Liver (tissue), 3 donors: Measurements from ENCODE around the gene COL23A1.

ENCODE experiments used
- EGR1 ChIP-seq, 2 donors: IDR thresholded peaks; 2 replicates each; pipeline ENCODE4 v1.6.1; 2016 to 2018; ENCODE audit warnings: antibody characterized with exemption in 2 of 2, low read depth in 2 of 2
- GABPA ChIP-seq, 2 donors: IDR thresholded peaks in 1 of 2; conservative IDR thresholded peaks in 1 of 2; 2 replicates each; pipeline ENCODE4 v1.6.1; 2016; ENCODE audit warnings: antibody characterized with exemption in 2 of 2, mild to moderate bottlenecking in 1 of 2, moderate library complexity in 1 of 2
- JUND ChIP-seq, 2 donors: IDR thresholded peaks; 2 replicates each; pipeline ENCODE4 v1.6.1; 2016; ENCODE audit warnings: antibody characterized with exemption in 2 of 2
- RAD21 ChIP-seq, 2 donors: IDR thresholded peaks; 2 replicates each; pipeline ENCODE4 v1.6.1; 2016; ENCODE audit warnings: antibody characterized with exemption in 2 of 2, mild to moderate bottlenecking in 2 of 2
- RXRA ChIP-seq, 2 donors: IDR thresholded peaks; 2 replicates each; pipeline ENCODE4 v1.6.1; 2017 to 2018; ENCODE audit warnings: antibody characterized with exemption in 2 of 2, mild to moderate bottlenecking in 1 of 2
- SP1 ChIP-seq: IDR thresholded peaks from 2 replicates; pipeline ENCODE4 v1.6.1; 2018; ENCODE audit warnings: antibody characterized with exemption, mild to moderate bottlenecking
- TAF1 ChIP-seq: conservative IDR thresholded peaks from 2 replicates; pipeline ENCODE4 v1.6.1; 2016; ENCODE audit warnings: antibody characterized with exemption, mild to moderate bottlenecking
- YY1 ChIP-seq: IDR thresholded peaks from 2 replicates; pipeline ENCODE4 v1.6.1; 2016; ENCODE audit warnings: antibody characterized with exemption, mild to moderate bottlenecking
- TF ChIP-seq, protein P1 (sequence below): IDR thresholded peaks from 2 replicates; pipeline ENCODE4 v1.6.1; 2016; ENCODE audit warnings: antibody characterized with exemption
- TF ChIP-seq, protein P2 (sequence below): IDR thresholded peaks from 2 replicates; pipeline ENCODE4 v1.6.1; 2016; ENCODE audit warnings: antibody characterized with exemption
- TF ChIP-seq, protein P3 (sequence below): fragments of 150-350 bp; IDR thresholded peaks from 2 replicates; pipeline ENCODE4 v1.5.1; 2017; ENCODE audit warnings: improper control_type of control experiment, low read depth, low read length; ENCODE audit not compliant: missing input control
- TF ChIP-seq, protein P4 (sequence below): IDR thresholded peaks from 2 replicates; pipeline ENCODE4 v1.6.1; 2016; ENCODE audit warnings: antibody characterized with exemption, mild to moderate bottlenecking
- TF ChIP-seq, protein P5 (sequence below): IDR thresholded peaks from 2 replicates; pipeline ENCODE4 v1.6.1; 2016; ENCODE audit warnings: antibody characterized with exemption
- donor health status: healthy.
- donor health status: healthy.

DNA sequence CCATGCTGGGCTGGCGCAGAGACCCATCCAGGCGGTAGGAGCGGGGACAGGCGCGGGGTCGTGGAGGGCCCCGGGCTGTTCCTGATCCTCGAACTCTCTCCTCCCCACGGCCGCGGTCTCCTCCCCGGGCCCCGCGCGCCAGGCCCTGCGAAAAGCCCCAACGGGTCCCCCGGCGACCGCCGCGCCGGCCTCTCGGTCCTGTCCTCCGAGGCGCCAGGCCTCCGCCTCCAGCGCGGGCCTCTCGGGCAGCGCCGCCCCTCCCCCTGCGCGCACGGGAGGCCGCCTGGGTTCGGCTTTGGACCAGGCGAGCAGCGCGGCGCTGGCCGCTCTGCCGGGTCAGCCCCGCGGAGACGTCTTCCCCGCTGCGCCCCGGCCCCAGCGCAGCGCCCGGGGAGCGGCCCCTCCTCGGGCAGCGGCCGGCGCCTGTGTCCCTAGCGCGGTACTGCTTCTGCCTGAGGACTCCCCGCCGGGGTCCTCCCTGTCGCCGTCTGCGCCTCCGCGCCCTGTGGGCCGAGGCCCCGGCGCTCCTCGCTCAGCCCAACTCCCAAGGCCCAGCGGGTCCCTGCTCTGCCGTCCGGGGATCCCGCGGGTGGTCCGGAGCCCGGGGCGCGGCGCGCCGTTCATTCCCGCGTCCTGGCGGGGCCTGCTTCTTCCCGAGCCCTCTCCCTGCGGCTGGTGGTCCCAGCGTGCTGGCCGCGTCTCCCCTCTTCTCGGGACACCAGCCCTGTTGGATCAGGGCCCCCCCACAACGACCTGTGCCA lies 13.4 kb downstream of the COL23A1 start:
- TF ChIP-seq, protein P1, sequence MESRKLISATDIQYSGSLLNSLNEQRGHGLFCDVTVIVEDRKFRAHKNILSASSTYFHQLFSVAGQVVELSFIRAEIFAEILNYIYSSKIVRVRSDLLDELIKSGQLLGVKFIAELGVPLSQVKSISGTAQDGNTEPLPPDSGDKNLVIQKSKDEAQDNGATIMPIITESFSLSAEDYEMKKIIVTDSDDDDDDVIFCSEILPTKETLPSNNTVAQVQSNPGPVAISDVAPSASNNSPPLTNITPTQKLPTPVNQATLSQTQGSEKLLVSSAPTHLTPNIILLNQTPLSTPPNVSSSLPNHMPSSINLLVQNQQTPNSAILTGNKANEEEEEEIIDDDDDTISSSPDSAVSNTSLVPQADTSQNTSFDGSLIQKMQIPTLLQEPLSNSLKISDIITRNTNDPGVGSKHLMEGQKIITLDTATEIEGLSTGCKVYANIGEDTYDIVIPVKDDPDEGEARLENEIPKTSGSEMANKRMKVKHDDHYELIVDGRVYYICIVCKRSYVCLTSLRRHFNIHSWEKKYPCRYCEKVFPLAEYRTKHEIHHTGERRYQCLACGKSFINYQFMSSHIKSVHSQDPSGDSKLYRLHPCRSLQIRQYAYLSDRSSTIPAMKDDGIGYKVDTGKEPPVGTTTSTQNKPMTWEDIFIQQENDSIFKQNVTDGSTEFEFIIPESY: no peak
- TF ChIP-seq, protein P2, sequence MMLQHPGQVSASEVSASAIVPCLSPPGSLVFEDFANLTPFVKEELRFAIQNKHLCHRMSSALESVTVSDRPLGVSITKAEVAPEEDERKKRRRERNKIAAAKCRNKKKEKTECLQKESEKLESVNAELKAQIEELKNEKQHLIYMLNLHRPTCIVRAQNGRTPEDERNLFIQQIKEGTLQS: no peak
- TF ChIP-seq SP1: no peak
- TF ChIP-seq, protein P3, sequence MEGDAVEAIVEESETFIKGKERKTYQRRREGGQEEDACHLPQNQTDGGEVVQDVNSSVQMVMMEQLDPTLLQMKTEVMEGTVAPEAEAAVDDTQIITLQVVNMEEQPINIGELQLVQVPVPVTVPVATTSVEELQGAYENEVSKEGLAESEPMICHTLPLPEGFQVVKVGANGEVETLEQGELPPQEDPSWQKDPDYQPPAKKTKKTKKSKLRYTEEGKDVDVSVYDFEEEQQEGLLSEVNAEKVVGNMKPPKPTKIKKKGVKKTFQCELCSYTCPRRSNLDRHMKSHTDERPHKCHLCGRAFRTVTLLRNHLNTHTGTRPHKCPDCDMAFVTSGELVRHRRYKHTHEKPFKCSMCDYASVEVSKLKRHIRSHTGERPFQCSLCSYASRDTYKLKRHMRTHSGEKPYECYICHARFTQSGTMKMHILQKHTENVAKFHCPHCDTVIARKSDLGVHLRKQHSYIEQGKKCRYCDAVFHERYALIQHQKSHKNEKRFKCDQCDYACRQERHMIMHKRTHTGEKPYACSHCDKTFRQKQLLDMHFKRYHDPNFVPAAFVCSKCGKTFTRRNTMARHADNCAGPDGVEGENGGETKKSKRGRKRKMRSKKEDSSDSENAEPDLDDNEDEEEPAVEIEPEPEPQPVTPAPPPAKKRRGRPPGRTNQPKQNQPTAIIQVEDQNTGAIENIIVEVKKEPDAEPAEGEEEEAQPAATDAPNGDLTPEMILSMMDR: no peak
- no peak for TF ChIP-seq RAD21 (IDR thresholded peaks at IDR 0.05)
- no peak for TF ChIP-seq YY1
- TF ChIP-seq, protein P4, sequence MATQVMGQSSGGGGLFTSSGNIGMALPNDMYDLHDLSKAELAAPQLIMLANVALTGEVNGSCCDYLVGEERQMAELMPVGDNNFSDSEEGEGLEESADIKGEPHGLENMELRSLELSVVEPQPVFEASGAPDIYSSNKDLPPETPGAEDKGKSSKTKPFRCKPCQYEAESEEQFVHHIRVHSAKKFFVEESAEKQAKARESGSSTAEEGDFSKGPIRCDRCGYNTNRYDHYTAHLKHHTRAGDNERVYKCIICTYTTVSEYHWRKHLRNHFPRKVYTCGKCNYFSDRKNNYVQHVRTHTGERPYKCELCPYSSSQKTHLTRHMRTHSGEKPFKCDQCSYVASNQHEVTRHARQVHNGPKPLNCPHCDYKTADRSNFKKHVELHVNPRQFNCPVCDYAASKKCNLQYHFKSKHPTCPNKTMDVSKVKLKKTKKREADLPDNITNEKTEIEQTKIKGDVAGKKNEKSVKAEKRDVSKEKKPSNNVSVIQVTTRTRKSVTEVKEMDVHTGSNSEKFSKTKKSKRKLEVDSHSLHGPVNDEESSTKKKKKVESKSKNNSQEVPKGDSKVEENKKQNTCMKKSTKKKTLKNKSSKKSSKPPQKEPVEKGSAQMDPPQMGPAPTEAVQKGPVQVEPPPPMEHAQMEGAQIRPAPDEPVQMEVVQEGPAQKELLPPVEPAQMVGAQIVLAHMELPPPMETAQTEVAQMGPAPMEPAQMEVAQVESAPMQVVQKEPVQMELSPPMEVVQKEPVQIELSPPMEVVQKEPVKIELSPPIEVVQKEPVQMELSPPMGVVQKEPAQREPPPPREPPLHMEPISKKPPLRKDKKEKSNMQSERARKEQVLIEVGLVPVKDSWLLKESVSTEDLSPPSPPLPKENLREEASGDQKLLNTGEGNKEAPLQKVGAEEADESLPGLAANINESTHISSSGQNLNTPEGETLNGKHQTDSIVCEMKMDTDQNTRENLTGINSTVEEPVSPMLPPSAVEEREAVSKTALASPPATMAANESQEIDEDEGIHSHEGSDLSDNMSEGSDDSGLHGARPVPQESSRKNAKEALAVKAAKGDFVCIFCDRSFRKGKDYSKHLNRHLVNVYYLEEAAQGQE: no peak
- TF ChIP-seq GABPA (IDR thresholded peaks at IDR 0.05 in 1 of 2, conservative IDR thresholded peaks at IDR 0.05 in 1 of 2): no peak
- TF ChIP-seq RXRA (IDR thresholded peaks at IDR 0.05): no peak
- no peak for TF ChIP-seq JUND (IDR thresholded peaks at IDR 0.05)
- TF ChIP-seq, protein P5, sequence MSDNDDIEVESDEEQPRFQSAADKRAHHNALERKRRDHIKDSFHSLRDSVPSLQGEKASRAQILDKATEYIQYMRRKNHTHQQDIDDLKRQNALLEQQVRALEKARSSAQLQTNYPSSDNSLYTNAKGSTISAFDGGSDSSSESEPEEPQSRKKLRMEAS: no peak
- no peak for TF ChIP-seq EGR1 (IDR thresholded peaks at IDR 0.05; ENCODE audit: low read depth in 2 of 2)
- TF ChIP-seq TAF1: no peak
